CD4-positive, alpha-beta T cell treated with Interleukin-17A for 4 hours (primary cell): ENCODE measurements around the gene GPR137B.

ENCODE experiments used
- DNase-seq: peaks from one replicate; pipeline ENCODE4 v3.0.0-alpha.2; 2020; ENCODE audit warnings: mixed read lengths

The GPR137B gene

GRCh38 chr1:236142253-236143103 lies at the start of gene GPR137B:
Gene GPR137B (plus strand): TSS chr1:236142539. CDS start chr1:236142623, 84 bp downstream.
- DNase-seq: peak; percentile 63

- DNase-seq: no peak
Observed at GRCh38 chr1:236092899-236093298, 49.4 kb upstream of the GPR137B start.

DNA sequence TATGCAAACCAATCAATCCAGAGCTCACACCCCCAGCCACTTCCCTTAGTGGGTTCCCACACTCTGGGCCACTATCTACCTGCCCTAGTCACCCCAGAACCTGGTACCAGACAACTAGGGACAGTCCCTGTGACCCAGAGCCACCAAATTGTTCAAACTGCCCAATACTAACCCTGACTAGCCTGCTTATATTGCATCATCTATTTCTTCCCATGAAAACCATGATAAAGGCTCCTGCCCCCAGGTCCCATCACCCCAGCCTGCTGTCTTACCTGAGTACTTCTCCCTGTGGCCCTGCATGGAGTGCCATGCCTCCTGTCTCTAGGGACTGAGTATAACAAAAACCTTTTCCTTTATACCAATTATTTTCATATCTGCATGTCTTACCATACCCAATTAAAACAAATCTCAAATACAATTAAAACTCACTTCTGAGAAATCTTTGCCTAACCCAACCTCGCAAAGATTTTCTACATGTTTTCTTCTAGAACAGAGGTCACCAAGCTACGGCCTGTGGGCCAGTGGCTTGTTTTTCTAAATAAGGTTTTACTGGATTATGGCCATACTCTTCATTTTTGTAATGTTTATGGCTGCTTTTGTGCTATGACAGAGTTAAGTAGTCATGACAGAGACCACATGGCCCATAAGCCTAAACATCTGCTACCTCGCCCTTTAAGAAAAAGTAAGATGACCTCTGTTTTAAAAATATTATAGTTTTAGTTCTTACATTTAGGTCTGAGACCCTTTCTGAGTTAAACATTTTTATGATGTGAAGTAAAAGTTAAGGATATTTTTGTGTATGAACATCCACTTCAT lies 46.4 kb upstream of the GPR137B start:
- no peak for DNase-seq

- peak; percentile 65 for DNase-seq
Observed at GRCh38 chr1:236096660-236097482, 45.5 kb upstream of the GPR137B start.

- no peak for DNase-seq
Observed at GRCh38 chr1:236098267-236098666, 44.1 kb upstream of the GPR137B start.

DNA sequence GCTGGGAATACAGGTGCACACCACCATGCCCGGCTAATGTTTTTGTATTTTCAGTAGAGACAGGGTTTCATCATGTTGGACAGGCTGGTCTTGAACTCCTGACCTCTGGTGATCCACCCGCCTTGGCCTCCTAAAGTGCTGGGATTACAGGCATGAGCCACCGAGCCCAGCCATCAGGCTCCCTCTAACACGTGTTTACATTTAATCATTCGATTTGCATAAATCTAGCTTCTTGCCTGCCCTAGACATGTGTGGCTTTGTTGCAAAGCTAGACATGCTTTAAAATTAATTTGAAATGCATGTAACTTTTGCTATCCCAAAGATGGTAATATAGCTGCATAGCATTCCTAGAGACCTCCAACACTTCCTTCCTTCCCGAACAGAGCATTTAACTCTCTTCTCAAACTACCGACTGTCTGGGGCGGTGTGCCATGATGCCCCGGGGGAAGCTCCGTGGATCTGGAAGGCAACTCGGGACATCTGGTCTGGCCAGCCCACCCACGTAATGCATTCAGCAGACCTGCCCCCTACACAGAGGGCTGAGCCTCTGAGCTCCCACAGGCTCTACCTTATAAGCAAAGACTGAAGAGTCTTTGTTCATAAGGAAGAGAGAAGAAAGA lies 42.9 kb upstream of the GPR137B start:
- DNase-seq: no peak

DNA sequence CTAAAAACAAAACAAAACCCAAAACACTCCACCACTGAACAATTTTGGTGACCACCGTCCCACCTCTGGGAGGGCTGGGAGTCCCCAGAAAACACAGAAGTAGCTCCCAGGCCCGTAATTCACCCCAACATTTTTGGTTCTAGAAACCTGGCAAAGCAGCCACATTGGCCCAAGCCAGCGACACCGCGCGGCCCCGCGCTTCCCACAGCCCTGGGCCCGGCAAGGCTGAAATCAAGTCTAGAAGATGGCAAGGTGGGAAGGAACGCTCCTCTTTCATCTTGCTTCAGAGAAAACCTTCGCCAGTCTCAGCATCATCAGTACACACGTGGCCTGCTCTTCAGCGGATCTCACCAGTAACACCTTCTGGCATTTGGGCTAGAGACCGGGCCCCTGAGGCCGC lies 41.5 kb upstream of the GPR137B start:
- no peak for DNase-seq

- DNase-seq: no peak
Observed at GRCh38 chr1:236101233-236102200, 40.8 kb upstream of the GPR137B start.

GRCh38 chr1:236102611-236103010 lies 39.7 kb upstream of the GPR137B start:
- no peak for DNase-seq

DNA sequence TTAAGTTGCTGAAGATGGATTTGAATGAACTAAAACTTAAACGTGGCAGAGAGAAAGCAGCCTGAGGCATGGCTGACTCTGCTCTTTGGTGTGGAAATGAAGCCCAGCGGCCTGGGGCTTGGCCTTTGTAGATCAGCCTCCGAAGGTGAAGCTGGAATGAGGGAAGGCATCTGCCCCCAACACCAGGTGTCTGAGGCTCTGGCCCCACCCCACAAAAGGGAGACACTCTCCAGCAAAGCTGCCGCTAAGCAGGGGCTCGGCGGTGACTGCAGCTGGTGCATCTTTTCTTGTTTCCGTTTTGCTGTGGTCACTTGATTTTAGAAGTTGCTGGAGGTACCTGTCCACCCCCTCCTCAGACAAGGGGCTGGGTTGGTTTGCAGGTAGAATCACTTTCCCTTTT lies 39.3 kb upstream of the GPR137B start:
- no peak for DNase-seq

- DNase-seq: peak; percentile 69
Observed at GRCh38 chr1:236103646-236104218, 38.6 kb upstream of the GPR137B start.

GRCh38 chr1:236107121-236107907 lies 35.0 kb upstream of the GPR137B start:
- DNase-seq: no peak

GRCh38 chr1:236108027-236108648 lies 34.2 kb upstream of the GPR137B start:
- DNase-seq: no peak

DNA sequence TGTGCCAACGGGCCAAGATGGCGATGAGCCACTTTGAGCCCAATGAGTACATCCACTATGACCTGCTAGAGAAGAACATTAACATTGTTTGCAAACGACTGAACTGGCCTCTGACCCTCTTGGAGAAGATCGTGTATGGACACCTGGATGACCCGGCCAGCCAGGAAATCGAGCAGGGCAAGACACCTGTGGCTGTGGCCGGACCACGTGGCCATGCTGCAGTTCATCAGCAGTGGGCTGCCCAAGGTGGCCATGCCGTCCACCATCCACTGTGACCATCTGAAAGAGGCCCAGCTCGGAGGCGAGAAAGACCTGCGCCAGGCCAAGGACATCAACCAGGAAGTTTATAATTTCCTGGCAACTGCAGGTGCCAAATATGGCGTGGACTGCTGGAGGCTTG lies 32.2 kb upstream of the GPR137B start:
- DNase-seq: no peak

DNA sequence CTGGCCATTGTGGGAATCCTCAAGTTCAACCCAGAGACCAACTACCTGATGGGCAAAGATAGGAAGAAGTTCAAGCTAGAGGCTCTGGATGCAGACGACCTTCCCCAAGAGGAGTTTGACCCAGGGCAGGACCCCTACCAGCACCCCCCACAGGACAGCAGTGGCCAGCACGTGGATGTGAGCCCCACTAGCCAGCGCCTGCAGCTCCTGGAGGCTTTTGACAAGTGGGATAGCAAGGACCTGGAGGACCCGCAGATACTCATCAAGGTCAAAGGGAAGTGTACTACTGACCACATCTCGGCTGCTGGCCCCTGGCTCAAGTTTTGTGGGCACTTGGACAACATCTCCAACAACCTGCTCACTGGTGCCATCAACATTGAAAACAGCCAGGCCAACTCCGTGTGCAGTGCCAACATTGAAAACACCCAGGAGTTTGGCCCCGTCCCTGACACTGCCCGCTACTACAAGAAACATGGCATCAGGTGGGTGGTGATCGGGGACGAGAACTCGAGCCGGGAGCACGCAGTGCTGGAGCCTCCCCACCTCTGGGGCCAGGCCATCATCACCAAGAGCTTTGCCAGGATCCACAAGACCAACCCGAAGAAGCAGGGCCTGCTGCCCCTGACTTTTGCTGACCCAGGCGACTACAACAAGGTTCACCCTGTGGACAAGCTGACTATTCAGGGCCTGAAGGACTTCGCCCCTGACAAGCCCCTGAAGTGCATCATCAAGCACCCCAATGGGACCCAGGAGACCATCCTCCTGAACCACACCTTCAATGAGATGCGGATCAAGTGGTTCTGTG lies 30.6 kb upstream of the GPR137B start:
- no peak for DNase-seq

- no peak for DNase-seq
Observed at GRCh38 chr1:236112332-236112627, 30.1 kb upstream of the GPR137B start.

DNA sequence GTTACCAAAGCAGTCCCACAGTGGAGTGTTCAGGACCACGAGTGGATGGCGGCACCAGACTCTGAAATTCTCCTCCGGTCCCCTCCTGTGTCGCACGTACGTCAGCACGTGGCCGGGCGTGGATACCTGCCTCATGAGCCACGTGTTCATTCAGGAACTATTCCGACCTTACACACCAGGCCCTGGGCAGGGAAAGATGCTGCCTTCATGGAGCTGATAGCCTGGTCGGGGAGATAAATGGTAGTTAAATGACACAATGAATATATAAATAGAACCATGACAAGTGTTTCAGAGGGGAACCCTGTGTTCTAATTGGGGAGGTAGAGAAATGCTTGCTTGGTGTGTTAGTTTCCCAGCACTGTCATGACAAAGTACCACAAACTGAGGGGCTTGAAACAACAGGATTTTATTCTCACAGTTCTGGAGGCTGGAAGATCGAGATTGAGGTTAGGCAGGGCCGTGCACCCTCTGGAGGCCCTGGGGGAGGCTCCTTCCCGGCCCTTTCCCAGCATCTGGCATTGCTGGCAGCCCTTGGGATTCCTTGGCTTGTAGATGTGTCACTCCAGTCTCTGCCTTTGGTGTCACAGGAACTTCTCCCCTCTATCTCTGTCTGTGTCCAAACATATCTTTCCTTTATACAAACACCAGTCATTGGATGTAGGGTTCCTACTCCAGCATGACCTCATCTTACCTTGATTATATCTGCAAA lies 28.9 kb upstream of the GPR137B start:
- DNase-seq: no peak

DNA sequence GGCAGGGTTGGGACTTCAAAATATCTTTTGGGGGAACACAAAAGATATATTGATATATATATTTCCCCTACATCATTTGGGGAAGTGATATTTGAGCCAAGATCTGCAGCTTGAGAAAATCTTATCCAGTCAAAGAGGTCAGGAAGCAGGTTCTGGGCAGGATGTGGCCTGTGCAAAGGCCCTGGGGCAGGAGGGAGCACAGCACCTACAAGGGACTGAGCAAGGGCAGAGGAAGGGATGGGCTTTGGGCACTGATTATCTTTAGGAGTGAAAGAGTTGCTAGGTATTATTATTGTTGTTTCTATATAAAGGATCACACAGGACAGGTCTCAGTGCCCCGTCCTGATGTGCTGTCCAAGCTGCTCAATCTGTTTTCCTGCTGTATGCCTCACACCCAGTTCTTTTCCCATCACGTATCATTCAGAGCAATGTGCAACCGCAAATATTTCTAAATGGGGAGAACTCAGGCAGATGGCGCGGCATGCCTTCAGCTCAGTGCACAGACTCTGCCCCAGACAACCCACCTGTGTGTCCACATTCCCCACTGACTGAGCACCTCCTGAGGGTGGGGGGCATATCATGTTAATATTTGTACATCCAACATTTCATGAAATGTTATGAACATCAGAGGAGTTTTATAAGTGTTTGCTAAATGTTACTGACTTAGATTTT lies 28.1 kb upstream of the GPR137B start:
- no peak for DNase-seq
